Activated CD4-positive, alpha-beta T cell treated with anti-CD3 and anti-CD28 coated beads for 4 hours (primary cell): ENCODE measurements around the gene PRR12.

Experiments used
- DNase-seq, 2 donors: peaks; one replicate each; pipeline ENCODE4 v3.0.0-alpha.2; 2020

The PRR12 gene

DNA sequence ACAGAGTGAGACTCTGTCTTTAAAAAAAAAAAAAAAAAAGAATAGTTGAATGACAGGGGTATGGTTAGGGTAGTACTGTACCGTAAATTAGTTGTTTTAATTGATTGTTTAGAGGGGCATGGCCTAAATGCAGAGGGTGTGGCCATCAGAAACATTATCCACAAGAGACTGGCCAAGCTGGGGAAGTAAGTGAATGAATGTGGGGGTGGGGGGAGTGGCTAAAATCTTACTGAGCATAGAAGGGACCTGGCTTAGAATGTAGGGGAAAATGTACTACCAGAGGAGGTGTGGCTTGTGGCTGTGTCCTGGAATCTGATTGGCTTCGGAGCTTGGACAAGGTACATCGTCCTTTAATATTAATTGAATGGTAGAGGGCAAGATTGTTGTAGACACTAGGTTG, 78.5 kb downstream of the PRR12 start:
- DNase-seq, result no peak

DNA sequence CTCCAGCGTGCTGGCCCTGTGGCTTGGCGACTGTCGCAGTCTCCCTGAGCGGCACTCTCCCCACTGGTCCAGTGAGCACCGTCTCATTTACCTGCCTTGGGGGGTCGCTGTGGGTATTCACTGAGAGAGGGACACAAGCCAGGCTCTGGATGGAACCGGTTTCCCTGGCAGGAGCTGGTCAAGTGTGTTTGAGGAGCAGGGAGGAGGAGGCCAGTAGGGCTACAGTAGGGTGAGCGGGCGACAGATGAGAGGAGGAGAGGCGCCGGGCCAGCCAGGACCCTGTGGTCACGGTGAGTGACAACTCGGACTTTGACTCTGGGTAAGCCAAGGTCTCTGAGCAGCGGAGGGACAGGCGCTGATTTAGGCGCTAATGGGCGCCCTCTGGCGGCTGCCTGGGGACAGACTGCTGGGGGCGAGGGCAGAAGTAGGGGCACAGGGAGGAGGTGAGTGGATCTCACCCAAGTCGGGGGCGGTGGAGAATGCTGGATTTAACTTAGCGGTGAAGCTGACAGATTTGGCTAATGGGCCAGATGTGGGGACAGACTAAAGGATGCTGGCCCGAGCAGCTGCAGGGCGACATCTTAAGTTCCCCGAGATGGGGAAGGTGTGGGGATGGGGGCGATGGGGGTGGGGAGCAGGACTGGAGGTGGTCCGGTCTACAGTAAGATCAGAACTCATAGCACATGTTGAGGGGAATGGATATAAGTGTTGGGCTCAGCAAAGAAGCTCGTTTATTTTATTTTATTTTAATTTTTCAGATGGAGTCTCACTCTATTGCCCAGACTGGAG, 81.3 kb downstream of the PRR12 start:
- DNase-seq, result peak; percentile 72 to 78
